ENCODE results near the gene NPIPB8. TPM values are rescaled to one million over a fixed set of nuclear protein-coding genes. Genes with fewer than 3 reads are reported as not detected.
A peak's percentile ranks its signal among the peaks of the same experiment; 100 is the strongest.

The NPIPB8 gene
- total and polyA plus RNA-seq, 2 of the 13 experiments (the other 11 are each of a cell fraction or from before 2014, with no cell fraction given) = 0.49 to 2.3 TPM

DNA sequence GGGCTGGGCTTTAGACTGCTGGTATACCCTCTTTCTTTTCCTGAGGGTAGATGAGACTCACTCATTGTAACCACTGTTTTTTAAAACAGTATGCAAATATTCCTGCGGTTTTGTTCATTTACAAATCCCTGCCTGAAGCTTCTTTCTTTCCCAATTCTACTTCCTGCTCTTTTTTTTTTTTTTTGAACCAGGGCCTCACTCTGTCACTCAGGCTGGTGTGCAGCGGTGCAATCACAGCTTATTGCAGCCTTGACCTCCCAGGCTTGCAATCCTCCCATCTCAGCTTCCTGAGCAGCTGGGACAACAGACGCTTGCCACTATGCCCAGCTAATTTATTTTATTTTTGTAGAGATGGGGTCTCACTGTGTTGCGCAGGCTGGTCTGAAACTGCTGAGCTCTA, 20.0 kb upstream of the NPIPB8 start (continued):
- TF ChIP-seq CREM (IDR thresholded peaks at IDR 0.05) (no peak), CREM (CRISPR knock-in tag; IDR thresholded peaks at IDR 0.05) (no peak), GABPA (IDR thresholded peaks at IDR 0.05; ENCODE audit: low read depth, low read length) (no peak), GABPA (CRISPR knock-in tag; IDR thresholded peaks at IDR 0.05; ENCODE audit: low read depth) (no peak), TEAD2 (CRISPR knock-in tag; IDR thresholded peaks at IDR 0.05) (no peak), CBX5 (CRISPR knock-in tag; IDR thresholded peaks at IDR 0.05; ENCODE audit: borderline replicate concordance) (no peak), ZNF3 (CRISPR knock-in tag; IDR thresholded peaks at IDR 0.05) (no peak), CHCHD3 (CRISPR knock-in tag; IDR thresholded peaks at IDR 0.05) (no peak), SAP130 (CRISPR knock-in tag; IDR thresholded peaks at IDR 0.05; ENCODE audit: low read depth) (peak; percentile 62; the same call in 1 of the 2 replicates), ZSCAN22 (CRISPR knock-in tag; IDR thresholded peaks at IDR 0.05) (no peak), ZFY (CRISPR knock-in tag; IDR thresholded peaks at IDR 0.05) (no peak), HOXA7 (CRISPR knock-in tag; IDR thresholded peaks at IDR 0.05) (no peak), ZNF382 (CRISPR knock-in tag; IDR thresholded peaks at IDR 0.05; ENCODE audit: borderline replicate concordance) (no peak), TMF1 (CRISPR knock-in tag; IDR thresholded peaks at IDR 0.05; ENCODE audit: low read depth) (no peak), DR1 (CRISPR knock-in tag; IDR thresholded peaks at IDR 0.05) (no peak), BCL6 (CRISPR knock-in tag; IDR thresholded peaks at IDR 0.05) (no peak), XRCC5 (optimal IDR thresholded peaks at IDR 0.05; ENCODE audit: low read length) (no peak), ISL2 (CRISPR knock-in tag; IDR thresholded peaks at IDR 0.05) (no peak), HHEX (CRISPR knock-in tag; IDR thresholded peaks at IDR 0.05) (no peak), ZNF253 (CRISPR knock-in tag; IDR thresholded peaks at IDR 0.05; ENCODE audit: borderline replicate concordance) (no peak)
- TF ChIP-seq, protein P1, sequence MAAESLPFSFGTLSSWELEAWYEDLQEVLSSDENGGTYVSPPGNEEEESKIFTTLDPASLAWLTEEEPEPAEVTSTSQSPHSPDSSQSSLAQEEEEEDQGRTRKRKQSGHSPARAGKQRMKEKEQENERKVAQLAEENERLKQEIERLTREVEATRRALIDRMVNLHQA (CRISPR knock-in tag; IDR thresholded peaks at IDR 0.05) = no peak
- TF ChIP-seq, protein P2, sequence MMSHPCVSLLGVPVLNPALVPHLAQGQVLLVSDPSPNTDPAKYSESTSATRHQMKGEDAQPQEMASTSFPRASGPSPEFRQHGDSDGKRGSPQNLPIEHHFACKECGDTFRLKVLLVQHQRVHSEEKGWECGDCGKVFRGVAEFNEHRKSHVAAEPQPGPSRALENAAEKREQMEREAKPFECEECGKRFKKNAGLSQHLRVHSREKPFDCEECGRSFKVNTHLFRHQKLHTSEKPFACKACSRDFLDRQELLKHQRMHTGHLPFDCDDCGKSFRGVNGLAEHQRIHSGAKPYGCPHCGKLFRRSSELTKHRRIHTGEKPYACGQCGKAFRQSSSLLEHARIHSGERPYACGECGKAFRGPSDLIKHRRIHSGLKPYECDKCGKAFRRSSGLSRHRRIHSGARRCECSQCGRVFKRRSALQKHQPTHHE (CRISPR knock-in tag; IDR thresholded peaks at IDR 0.05; ENCODE audit: borderline replicate concordance) = no peak
- TF ChIP-seq, protein P3, sequence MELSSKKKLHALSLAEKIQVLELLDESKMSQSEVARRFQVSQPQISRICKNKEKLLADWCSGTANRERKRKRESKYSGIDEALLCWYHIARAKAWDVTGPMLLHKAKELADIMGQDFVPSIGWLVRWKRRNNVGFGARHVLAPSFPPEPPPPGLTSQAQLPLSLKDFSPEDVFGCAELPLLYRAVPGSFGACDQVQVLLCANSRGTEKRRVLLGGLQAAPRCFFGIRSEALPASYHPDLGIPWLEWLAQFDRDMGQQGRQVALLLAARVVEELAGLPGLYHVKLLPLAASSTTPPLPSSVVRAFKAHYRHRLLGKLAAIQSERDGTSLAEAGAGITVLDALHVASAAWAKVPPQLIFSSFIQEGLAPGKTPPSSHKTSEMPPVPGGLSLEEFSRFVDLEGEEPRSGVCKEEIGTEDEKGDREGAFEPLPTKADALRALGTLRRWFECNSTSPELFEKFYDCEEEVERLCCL (CRISPR knock-in tag; IDR thresholded peaks at IDR 0.05; ENCODE audit: borderline replicate concordance) = no peak
- TF ChIP-seq, protein P4, sequence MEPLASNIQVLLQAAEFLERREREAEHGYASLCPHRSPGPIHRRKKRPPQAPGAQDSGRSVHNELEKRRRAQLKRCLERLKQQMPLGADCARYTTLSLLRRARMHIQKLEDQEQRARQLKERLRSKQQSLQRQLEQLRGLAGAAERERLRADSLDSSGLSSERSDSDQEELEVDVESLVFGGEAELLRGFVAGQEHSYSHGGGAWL (CRISPR knock-in tag; IDR thresholded peaks at IDR 0.05) = no peak
- TF ChIP-seq, protein P5, sequence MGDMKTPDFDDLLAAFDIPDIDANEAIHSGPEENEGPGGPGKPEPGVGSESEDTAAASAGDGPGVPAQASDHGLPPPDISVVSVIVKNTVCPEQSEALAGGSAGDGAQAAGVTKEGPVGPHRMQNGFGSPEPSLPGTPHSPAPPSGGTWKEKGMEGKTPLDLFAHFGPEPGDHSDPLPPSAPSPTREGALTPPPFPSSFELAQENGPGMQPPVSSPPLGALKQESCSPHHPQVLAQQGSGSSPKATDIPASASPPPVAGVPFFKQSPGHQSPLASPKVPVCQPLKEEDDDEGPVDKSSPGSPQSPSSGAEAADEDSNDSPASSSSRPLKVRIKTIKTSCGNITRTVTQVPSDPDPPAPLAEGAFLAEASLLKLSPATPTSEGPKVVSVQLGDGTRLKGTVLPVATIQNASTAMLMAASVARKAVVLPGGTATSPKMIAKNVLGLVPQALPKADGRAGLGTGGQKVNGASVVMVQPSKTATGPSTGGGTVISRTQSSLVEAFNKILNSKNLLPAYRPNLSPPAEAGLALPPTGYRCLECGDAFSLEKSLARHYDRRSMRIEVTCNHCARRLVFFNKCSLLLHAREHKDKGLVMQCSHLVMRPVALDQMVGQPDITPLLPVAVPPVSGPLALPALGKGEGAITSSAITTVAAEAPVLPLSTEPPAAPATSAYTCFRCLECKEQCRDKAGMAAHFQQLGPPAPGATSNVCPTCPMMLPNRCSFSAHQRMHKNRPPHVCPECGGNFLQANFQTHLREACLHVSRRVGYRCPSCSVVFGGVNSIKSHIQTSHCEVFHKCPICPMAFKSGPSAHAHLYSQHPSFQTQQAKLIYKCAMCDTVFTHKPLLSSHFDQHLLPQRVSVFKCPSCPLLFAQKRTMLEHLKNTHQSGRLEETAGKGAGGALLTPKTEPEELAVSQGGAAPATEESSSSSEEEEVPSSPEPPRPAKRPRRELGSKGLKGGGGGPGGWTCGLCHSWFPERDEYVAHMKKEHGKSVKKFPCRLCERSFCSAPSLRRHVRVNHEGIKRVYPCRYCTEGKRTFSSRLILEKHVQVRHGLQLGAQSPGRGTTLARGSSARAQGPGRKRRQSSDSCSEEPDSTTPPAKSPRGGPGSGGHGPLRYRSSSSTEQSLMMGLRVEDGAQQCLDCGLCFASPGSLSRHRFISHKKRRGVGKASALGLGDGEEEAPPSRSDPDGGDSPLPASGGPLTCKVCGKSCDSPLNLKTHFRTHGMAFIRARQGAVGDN (CRISPR knock-in tag; IDR thresholded peaks at IDR 0.05) = no peak
- TF ChIP-seq, protein P6, sequence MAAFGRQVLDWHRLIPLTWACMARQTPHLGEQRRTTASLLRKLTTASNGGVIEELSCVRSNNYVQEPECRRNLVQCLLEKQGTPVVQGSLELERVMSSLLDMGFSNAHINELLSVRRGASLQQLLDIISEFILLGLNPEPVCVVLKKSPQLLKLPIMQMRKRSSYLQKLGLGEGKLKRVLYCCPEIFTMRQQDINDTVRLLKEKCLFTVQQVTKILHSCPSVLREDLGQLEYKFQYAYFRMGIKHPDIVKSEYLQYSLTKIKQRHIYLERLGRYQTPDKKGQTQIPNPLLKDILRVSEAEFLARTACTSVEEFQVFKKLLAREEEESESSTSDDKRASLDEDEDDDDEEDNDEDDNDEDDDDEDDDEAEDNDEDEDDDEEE (CRISPR knock-in tag; IDR thresholded peaks at IDR 0.05) = no peak

All from HepG2 (cell line).